SK-N-SH (cell line): Measurements from ENCODE around the gene MUC2.

Source experiments
- EP300 ChIP-seq, 2 experiments: IDR thresholded peaks; 2 replicates each; pipeline versions ENCODE4 v1.4.0 to v1.6.1; 2012; ENCODE audit warnings: borderline replicate concordance in 1 of 2, low read depth in 1 of 2, low read length in 1 of 2
- EZH2phosphoT487 ChIP-seq: fragments of 200-600 bp; sonication (generic); IDR thresholded peaks from 2 replicates; pipeline ENCODE4 v1.6.1; 2017; ENCODE audit warnings: low read depth, mixed run types, mild to moderate bottlenecking, antibody characterized with exemption, moderate library complexity, borderline replicate concordance
- FOXM1 ChIP-seq: IDR thresholded peaks from 2 replicates; pipeline ENCODE4 v1.4.0; 2012; ENCODE audit warnings: low read depth, mild to moderate bottlenecking
- POLR2AphosphoS5 ChIP-seq: IDR thresholded peaks from 2 replicates; pipeline ENCODE4 v1.6.1; 2012; ENCODE audit warnings: low read depth, low read length
- RAD21 ChIP-seq: IDR thresholded peaks from 2 replicates; pipeline ENCODE4 v1.6.1; 2012; ENCODE audit warnings: mild to moderate bottlenecking, low read length
- RCOR1 ChIP-seq: fragments of 150-350 bp; IDR thresholded peaks from 2 replicates; pipeline ENCODE4 v1.6.1; 2017; ENCODE audit warnings: antibody characterized with exemption, low read length
- SIN3A ChIP-seq: IDR thresholded peaks from 2 replicates; pipeline ENCODE4 v1.6.1; 2012; ENCODE audit warnings: low read depth, mild to moderate bottlenecking, low read length, moderate library complexity, borderline replicate concordance
- TAF1 ChIP-seq: IDR thresholded peaks from 2 replicates; pipeline ENCODE4 v1.6.1; 2012; ENCODE audit warnings: low read depth, mild to moderate bottlenecking, low read length, moderate library complexity, borderline replicate concordance
- TF ChIP-seq, protein P1 (sequence below): fragments of 200-600 bp; sonication (generic); IDR thresholded peaks from 2 replicates; pipeline ENCODE4 v1.6.1; 2017; ENCODE audit warnings: antibody characterized with exemption, mild to moderate bottlenecking, moderate library complexity
- TF ChIP-seq, protein P2 (sequence below): IDR thresholded peaks from 2 replicates; pipeline ENCODE4 v1.6.1; 2012; ENCODE audit warnings: mild to moderate bottlenecking, low read depth, low read length, moderate library complexity
- TF ChIP-seq, protein P3 (sequence below): IDR thresholded peaks from 2 replicates; pipeline ENCODE4 v1.4.0; 2012; ENCODE audit warnings: low read depth, borderline replicate concordance

DNA sequence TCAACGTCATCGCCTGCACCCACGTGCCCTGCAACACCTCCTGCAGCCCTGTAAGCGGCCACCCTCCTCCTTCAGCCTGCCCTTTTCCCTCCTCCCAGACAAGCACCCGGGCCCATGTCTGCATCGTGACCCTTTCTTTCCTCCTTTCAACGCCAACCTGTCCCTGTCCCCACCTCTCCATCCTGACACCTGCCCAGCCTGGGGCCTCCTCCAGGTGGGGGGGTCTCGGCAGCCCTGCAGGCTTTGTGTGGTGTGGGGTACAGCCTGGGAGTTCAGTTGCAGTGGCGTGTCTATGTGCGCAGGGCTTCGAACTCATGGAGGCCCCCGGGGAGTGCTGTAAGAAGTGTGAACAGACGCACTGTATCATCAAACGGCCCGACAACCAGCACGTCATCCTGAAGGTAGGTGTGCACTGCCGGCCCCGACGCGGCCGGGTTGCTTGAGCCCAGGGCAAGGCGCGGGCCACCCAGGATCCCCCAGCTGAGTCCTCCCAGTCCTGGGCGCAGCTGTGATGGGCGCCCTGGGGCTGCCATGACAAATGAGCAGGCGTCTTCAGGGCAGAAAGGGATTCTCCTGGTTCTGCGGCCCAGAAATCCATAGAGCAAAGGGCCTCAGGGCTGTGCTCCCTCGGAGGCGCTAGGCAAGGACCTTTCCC lies 33.7 kb downstream of the MUC2 start:
- TF ChIP-seq POLR2AphosphoS5 (no peak), RAD21 (no peak), EP300 (IDR thresholded peaks at IDR 0.05; ENCODE audit: borderline replicate concordance in 1 of 2, low read depth in 1 of 2, low read length in 1 of 2) (no peak), TAF1 (no peak), SIN3A (no peak), RCOR1 (no peak), FOXM1 (no peak), EZH2phosphoT487 (no peak)
- TF ChIP-seq, protein P1, sequence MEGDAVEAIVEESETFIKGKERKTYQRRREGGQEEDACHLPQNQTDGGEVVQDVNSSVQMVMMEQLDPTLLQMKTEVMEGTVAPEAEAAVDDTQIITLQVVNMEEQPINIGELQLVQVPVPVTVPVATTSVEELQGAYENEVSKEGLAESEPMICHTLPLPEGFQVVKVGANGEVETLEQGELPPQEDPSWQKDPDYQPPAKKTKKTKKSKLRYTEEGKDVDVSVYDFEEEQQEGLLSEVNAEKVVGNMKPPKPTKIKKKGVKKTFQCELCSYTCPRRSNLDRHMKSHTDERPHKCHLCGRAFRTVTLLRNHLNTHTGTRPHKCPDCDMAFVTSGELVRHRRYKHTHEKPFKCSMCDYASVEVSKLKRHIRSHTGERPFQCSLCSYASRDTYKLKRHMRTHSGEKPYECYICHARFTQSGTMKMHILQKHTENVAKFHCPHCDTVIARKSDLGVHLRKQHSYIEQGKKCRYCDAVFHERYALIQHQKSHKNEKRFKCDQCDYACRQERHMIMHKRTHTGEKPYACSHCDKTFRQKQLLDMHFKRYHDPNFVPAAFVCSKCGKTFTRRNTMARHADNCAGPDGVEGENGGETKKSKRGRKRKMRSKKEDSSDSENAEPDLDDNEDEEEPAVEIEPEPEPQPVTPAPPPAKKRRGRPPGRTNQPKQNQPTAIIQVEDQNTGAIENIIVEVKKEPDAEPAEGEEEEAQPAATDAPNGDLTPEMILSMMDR: no peak
- TF ChIP-seq, protein P2, sequence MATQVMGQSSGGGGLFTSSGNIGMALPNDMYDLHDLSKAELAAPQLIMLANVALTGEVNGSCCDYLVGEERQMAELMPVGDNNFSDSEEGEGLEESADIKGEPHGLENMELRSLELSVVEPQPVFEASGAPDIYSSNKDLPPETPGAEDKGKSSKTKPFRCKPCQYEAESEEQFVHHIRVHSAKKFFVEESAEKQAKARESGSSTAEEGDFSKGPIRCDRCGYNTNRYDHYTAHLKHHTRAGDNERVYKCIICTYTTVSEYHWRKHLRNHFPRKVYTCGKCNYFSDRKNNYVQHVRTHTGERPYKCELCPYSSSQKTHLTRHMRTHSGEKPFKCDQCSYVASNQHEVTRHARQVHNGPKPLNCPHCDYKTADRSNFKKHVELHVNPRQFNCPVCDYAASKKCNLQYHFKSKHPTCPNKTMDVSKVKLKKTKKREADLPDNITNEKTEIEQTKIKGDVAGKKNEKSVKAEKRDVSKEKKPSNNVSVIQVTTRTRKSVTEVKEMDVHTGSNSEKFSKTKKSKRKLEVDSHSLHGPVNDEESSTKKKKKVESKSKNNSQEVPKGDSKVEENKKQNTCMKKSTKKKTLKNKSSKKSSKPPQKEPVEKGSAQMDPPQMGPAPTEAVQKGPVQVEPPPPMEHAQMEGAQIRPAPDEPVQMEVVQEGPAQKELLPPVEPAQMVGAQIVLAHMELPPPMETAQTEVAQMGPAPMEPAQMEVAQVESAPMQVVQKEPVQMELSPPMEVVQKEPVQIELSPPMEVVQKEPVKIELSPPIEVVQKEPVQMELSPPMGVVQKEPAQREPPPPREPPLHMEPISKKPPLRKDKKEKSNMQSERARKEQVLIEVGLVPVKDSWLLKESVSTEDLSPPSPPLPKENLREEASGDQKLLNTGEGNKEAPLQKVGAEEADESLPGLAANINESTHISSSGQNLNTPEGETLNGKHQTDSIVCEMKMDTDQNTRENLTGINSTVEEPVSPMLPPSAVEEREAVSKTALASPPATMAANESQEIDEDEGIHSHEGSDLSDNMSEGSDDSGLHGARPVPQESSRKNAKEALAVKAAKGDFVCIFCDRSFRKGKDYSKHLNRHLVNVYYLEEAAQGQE: no peak
- TF ChIP-seq, protein P3, sequence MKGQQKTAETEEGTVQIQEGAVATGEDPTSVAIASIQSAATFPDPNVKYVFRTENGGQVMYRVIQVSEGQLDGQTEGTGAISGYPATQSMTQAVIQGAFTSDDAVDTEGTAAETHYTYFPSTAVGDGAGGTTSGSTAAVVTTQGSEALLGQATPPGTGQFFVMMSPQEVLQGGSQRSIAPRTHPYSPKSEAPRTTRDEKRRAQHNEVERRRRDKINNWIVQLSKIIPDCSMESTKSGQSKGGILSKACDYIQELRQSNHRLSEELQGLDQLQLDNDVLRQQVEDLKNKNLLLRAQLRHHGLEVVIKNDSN: no peak
